ENCODE results near the gene GATAD2A.

DNA sequence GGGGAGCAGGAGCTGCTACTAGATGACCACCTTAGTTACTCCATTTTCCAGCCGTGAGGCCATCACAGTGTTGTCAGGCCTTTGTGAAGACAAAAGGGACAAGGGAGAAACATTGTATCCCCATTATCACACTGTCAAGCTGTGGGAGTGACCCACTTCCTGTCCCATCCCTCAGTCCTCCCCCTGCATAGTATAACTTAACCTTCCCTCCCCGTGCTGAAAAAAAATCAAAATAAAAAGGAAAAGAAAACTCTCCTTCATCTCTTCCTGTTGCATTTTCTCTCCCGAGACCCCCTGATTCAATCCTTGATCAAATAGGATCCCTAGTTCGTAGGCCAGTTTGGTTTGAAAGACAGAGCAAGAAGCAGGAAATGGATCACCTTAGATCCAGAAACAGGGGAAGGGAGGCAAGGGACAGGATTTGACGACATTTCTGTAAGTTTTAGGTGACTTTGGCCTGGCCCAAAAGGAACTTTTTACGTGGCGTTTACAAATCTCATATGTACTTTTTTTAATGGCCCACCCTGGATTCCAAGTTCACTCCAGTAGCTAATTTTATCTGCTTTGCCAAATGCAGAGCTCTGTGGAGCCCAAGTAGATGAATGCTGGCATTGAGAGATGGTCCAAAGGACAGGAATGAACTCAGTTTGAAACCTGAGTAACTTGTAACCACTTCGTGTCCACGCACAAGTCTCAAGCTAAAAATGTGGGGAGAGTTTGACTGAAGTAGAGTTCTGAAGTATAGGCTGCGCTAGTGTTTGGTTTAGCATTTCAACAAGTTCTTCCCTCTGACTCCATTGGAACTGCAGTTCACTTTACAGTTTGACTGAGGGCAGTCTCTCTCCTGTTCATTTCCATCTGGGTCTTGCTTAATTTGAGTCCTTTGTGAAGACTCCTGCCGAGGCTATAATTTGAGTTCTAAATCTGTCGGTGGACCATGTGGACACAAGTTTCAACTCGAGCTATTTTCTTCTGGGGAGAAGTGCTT is 16.6 kb upstream of the GATAD2A start:
- TF ChIP-seq, protein P1, sequence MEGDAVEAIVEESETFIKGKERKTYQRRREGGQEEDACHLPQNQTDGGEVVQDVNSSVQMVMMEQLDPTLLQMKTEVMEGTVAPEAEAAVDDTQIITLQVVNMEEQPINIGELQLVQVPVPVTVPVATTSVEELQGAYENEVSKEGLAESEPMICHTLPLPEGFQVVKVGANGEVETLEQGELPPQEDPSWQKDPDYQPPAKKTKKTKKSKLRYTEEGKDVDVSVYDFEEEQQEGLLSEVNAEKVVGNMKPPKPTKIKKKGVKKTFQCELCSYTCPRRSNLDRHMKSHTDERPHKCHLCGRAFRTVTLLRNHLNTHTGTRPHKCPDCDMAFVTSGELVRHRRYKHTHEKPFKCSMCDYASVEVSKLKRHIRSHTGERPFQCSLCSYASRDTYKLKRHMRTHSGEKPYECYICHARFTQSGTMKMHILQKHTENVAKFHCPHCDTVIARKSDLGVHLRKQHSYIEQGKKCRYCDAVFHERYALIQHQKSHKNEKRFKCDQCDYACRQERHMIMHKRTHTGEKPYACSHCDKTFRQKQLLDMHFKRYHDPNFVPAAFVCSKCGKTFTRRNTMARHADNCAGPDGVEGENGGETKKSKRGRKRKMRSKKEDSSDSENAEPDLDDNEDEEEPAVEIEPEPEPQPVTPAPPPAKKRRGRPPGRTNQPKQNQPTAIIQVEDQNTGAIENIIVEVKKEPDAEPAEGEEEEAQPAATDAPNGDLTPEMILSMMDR (IDR thresholded peaks at IDR 0.05) = no peak
- TF ChIP-seq, protein P2, sequence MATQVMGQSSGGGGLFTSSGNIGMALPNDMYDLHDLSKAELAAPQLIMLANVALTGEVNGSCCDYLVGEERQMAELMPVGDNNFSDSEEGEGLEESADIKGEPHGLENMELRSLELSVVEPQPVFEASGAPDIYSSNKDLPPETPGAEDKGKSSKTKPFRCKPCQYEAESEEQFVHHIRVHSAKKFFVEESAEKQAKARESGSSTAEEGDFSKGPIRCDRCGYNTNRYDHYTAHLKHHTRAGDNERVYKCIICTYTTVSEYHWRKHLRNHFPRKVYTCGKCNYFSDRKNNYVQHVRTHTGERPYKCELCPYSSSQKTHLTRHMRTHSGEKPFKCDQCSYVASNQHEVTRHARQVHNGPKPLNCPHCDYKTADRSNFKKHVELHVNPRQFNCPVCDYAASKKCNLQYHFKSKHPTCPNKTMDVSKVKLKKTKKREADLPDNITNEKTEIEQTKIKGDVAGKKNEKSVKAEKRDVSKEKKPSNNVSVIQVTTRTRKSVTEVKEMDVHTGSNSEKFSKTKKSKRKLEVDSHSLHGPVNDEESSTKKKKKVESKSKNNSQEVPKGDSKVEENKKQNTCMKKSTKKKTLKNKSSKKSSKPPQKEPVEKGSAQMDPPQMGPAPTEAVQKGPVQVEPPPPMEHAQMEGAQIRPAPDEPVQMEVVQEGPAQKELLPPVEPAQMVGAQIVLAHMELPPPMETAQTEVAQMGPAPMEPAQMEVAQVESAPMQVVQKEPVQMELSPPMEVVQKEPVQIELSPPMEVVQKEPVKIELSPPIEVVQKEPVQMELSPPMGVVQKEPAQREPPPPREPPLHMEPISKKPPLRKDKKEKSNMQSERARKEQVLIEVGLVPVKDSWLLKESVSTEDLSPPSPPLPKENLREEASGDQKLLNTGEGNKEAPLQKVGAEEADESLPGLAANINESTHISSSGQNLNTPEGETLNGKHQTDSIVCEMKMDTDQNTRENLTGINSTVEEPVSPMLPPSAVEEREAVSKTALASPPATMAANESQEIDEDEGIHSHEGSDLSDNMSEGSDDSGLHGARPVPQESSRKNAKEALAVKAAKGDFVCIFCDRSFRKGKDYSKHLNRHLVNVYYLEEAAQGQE (IDR thresholded peaks at IDR 0.05; ENCODE audit: insufficient read depth in 1 of 2, low read depth in 2 of 2, low read length in 1 of 2) = no peak
- no peak for TF ChIP-seq POLR2AphosphoS5 (IDR thresholded peaks at IDR 0.05; ENCODE audit: low read depth, low read length)

All from Panc1 (cell line).